SK-N-SH (cell line): ENCODE data around the gene SIRPB1.

Experiments used
- CTCF ChIP-seq: fragments of 200-600 bp; sonication (generic); IDR thresholded peaks from 2 replicates; pipeline ENCODE4 v1.6.1; 2017; ENCODE audit warnings: antibody characterized with exemption, mild to moderate bottlenecking, moderate library complexity
- EP300 ChIP-seq, 2 experiments: IDR thresholded peaks; 2 replicates each; pipeline versions ENCODE4 v1.4.0 to v1.6.1; 2012; ENCODE audit warnings: borderline replicate concordance in 1 of 2, low read depth in 1 of 2, low read length in 1 of 2
- EZH2phosphoT487 ChIP-seq: fragments of 200-600 bp; sonication (generic); IDR thresholded peaks from 2 replicates; pipeline ENCODE4 v1.6.1; 2017; ENCODE audit warnings: low read depth, mixed run types, mild to moderate bottlenecking, antibody characterized with exemption, moderate library complexity, borderline replicate concordance
- FOSL2 ChIP-seq: IDR thresholded peaks from 2 replicates; pipeline ENCODE4 v1.4.0; 2012; ENCODE audit warnings: low read depth, mild to moderate bottlenecking, moderate library complexity, borderline replicate concordance
- FOXM1 ChIP-seq: IDR thresholded peaks from 2 replicates; pipeline ENCODE4 v1.4.0; 2012; ENCODE audit warnings: low read depth, mild to moderate bottlenecking
- JUND ChIP-seq: IDR thresholded peaks from 2 replicates; pipeline ENCODE4 v1.4.0; 2012
- MXI1 ChIP-seq: IDR thresholded peaks from 2 replicates; pipeline ENCODE4 v1.6.1; 2012; ENCODE audit warnings: mild to moderate bottlenecking, low read depth, low read length, improper control_type of control experiment
- RCOR1 ChIP-seq: fragments of 150-350 bp; IDR thresholded peaks from 2 replicates; pipeline ENCODE4 v1.6.1; 2017; ENCODE audit warnings: antibody characterized with exemption, low read length
- SMC3 ChIP-seq: IDR thresholded peaks from 2 replicates; pipeline ENCODE4 v1.6.1; 2012; ENCODE audit warnings: low read depth, low read length, improper control_type of control experiment
- TCF12 ChIP-seq: IDR thresholded peaks from 2 replicates; pipeline ENCODE4 v1.4.0; 2012
- USF2 ChIP-seq: fragments of 150-350 bp; IDR thresholded peaks from 2 replicates; pipeline ENCODE4 v1.6.1; 2017; ENCODE audit warnings: antibody characterized with exemption, low read length, low read depth, borderline replicate concordance

GRCh38 chr20:1652960-1653359 lies 33.2 kb upstream of the SIRPB1 start:
- TF ChIP-seq JUND, result no peak
- no peak for TF ChIP-seq USF2
- no peak for TF ChIP-seq TCF12
- TF ChIP-seq EZH2phosphoT487, result no peak
- no peak for TF ChIP-seq MXI1
- no peak for TF ChIP-seq CTCF
- TF ChIP-seq FOSL2, result no peak
- no peak for TF ChIP-seq EP300 (IDR thresholded peaks at IDR 0.05; ENCODE audit: borderline replicate concordance in 1 of 2, low read depth in 1 of 2, low read length in 1 of 2)
- TF ChIP-seq SMC3, result no peak
- no peak for TF ChIP-seq FOXM1
- TF ChIP-seq RCOR1, result no peak
